Aorta (tissue), 5 donors: ENCODE results near the gene TMEM88. TPM values are rescaled to one million over a fixed set of nuclear protein-coding genes. Genes with fewer than 3 reads are reported as not detected.
A peak's percentile ranks its signal among the peaks of the same experiment; 100 is the strongest.
"Not testable (repeated sequence)": the region's sequence is repeated elsewhere in the genome, so short reads cannot be mapped to it uniquely, and the experiment has no call there.

Experiments used
- ATAC-seq: fragments of 200-7000 bp; cut with Tn5 transposase; one replicate; pipeline ENCODE4 v1.9.1; 2022; ENCODE audit warnings: moderate library complexity; ENCODE audit not compliant: low FRiP score
- DNase-seq, 2 donors: peaks; one replicate each; pipeline ENCODE4 v3.0.0-alpha.2; 2020
- H3K27ac ChIP-seq, 2 donors: one replicate each; pipeline ENCODE4 v1.5.1; 2013; ENCODE audit warnings: low read length in 2 of 2, mild to moderate bottlenecking in 2 of 2, moderate library complexity in 2 of 2, control low read depth in 1 of 2, inconsistent platforms in 1 of 2, low read depth in 1 of 2
- H3K27me3 ChIP-seq, 2 donors: one replicate each; pipeline ENCODE4 v1.6.1; 2013; ENCODE audit warnings: control low read depth in 1 of 2, low read length in 1 of 2, mild to moderate bottlenecking in 1 of 2, moderate library complexity in 1 of 2; ENCODE audit not compliant: insufficient read depth in 2 of 2, control insufficient read depth in 1 of 2
- H3K36me3 ChIP-seq, 2 donors: one replicate each; pipeline ENCODE4 v1.6.1; 2013; ENCODE audit warnings: control low read depth in 1 of 2, low read length in 1 of 2, mild to moderate bottlenecking in 1 of 2; ENCODE audit not compliant: insufficient read depth in 2 of 2, control insufficient read depth in 1 of 2
- H3K4me1 ChIP-seq, 2 donors: one replicate each; pipeline ENCODE4 v1.6.1; 2013; ENCODE audit warnings: low read length in 2 of 2, control low read depth in 1 of 2, mild to moderate bottlenecking in 1 of 2, moderate library complexity in 1 of 2; ENCODE audit not compliant: insufficient read depth in 2 of 2, control insufficient read depth in 1 of 2
- H3K4me3 ChIP-seq, 2 donors: one replicate each; pipeline ENCODE4 v1.5.1; 2013; ENCODE audit warnings: low read length in 2 of 2, control low read depth in 1 of 2, mild to moderate bottlenecking in 1 of 2
- H3K9me3 ChIP-seq: one replicate; pipeline ENCODE4 v1.6.1; 2013; ENCODE audit warnings: mild to moderate bottlenecking, low read length; ENCODE audit not compliant: control insufficient read depth
- WGBS, 2 donors: extraction: QIAGEN DNeasy Blood & Tissue Kit; methylation state at CpG; one replicate each; pipeline ENCODE4 v1.1.7; 2013; 5-methylcytosine and 5-hydroxymethylcytosine counted together
- intact Hi-C, 2 donors: fragments of 100-400 bp; cut with DNase I; formaldehyde crosslinking; loops; one replicate each; pipeline versions ENCODE4 v1.14.2 to v1.15.0; 2022
- polyA plus RNA-seq, 2 donors: library from polyadenylated mRNA; stranded (reverse); fragments of 200-250 nt; gene quantifications; one replicate each; pipeline ENCODE4 v1.2.3, GENCODE V29; 2013
- total RNA-seq, 2 donors: library from RNA; stranded (reverse); fragmentation: NEBNext Ultra II Directional; extraction: Animal tissue kit (Norgen Biotek cat#: 25700); gene quantifications; one replicate each; pipeline ENCODE4 v1.2.1, GENCODE V29; 2021
- donor health status: healthy with polysubstance abuse.
- donor health status: Bipolar disorder and iron deficiency.
- donor health status: DM: no; HTN: no; CAD: no.
- donor health status: DM: no; HTN: no; CAD: no.
- donor health status: DM: yes; HTN: yes; CAD: no.

The TMEM88 gene
- total and polyA plus RNA-seq, 4 donors, result 4.5 to 28.6 (median 16.0) TPM; not detected in 1

GRCh38 chr17:7857713-7858521 is 3.1 kb downstream of the TMEM88 start, which contains the start of gene CYB5D1:
CYB5D1 (plus strand) TSS chr17:7858003; CDS start chr17:7858135, 132 bp downstream.
- H3K27me3 ChIP-seq, result no peaks in the 10 kb centered on the region
- peak; percentile 87 for ATAC-seq
- 1% methylated on average over 48 of the region's 48 CpGs for WGBS, 2 donors
- intact Hi-C loops, result loop anchor here (5.0 to 10.0 kb wide), 2 partner anchors 113 to 199 kb away; no protein-coding TSS in a partner anchor
- peak within 1 kb of the TSS in 1 of 2 donors; percentile 94 for H3K27ac ChIP-seq
- H3K9me3 ChIP-seq, result no peaks in the 10 kb centered on the region
- peak within 1 kb of the TSS; percentile 33 to 93 for H3K4me3 ChIP-seq
- H3K36me3 ChIP-seq, result no peaks in the 10 kb centered on the region
- DNase-seq, result peak; percentile 94
- no peaks in the 10 kb centered on the region for H3K4me1 ChIP-seq

- peak overlapping the region in 1 of 2 donors; percentile 23 for H3K4me3 ChIP-seq
- ATAC-seq (no peak), DNase-seq (peak; percentile 63 to 83)
- no peaks in the 10 kb centered on the region for H3K27me3 ChIP-seq
- H3K27ac ChIP-seq, result peak overlapping the region in 1 of 2 donors; percentile 18
- H3K9me3 ChIP-seq, result no peaks in the 10 kb centered on the region
- intact Hi-C loops, result loop anchor here (5.0 to 10.0 kb wide), 2 partner anchors 114 to 199 kb away; no protein-coding TSS in a partner anchor
- H3K36me3 ChIP-seq, result no peaks in the 10 kb centered on the region
- H3K4me1 ChIP-seq, result no peaks in the 10 kb centered on the region
- WGBS, 2 donors, result 23 to 24% methylated on average over 20 of the region's 20 CpGs
Measured at GRCh38 chr17:7858522-7858810, 3.6 kb downstream of the TMEM88 start.

GRCh38 chr17:7859028-7859427 is 4.2 kb downstream of the TMEM88 start:
- Histone ChIP-seq H3K36me3 (no peaks in the 10 kb centered on the region), H3K4me3 (no peak overlapping the region), H3K27me3 (no peaks in the 10 kb centered on the region), H3K4me1 (no peaks in the 10 kb centered on the region), H3K27ac (no peak overlapping the region), H3K9me3 (no peaks in the 10 kb centered on the region)
- ATAC-seq, result no peak
- DNase-seq, result no peak
- WGBS, 2 donors, result 85 to 90% methylated on average over 8 of the region's 8 CpGs
- intact Hi-C loops, result loop anchor here (5.0 to 10.0 kb wide), 2 partner anchors 114 to 198 kb away; no protein-coding TSS in a partner anchor

- no peak overlapping the region for H3K27ac ChIP-seq
- no peaks in the 10 kb centered on the region for H3K36me3 ChIP-seq
- no peak overlapping the region for H3K4me3 ChIP-seq
- DNase-seq, result no peak
- intact Hi-C loops, result loop anchor here (1.0 to 5.0 kb wide), 4 partner anchors 34 to 126 kb away; no protein-coding TSS in a partner anchor
- 27 to 38% methylated on average over 3 of the region's 3 CpGs for WGBS, 2 donors
- no peaks in the 10 kb centered on the region for H3K27me3 ChIP-seq
- no peaks in the 10 kb centered on the region for H3K4me1 ChIP-seq
- ATAC-seq, result no peak
- no peaks in the 10 kb centered on the region for H3K9me3 ChIP-seq
Measured at GRCh38 chr17:7862692-7863437, 8.0 kb downstream of the TMEM88 start.

GRCh38 chr17:7864384-7864783 is 9.5 kb downstream of the TMEM88 start:
- DNase-seq, H3K27ac ChIP-seq, ATAC-seq, H3K27me3 ChIP-seq, H3K36me3 ChIP-seq, H3K4me1 ChIP-seq, H3K9me3 ChIP-seq, H3K4me3 ChIP-seq: not testable (repeated sequence)
- intact Hi-C loops, result loop anchor here (5.0 kb wide), 2 partner anchors 33 to 58 kb away; no protein-coding TSS in a partner anchor
- whole genome bisulfite sequencing, 2 donors, result 76 to 84% methylated on average over 5 of the region's 5 CpGs

- Histone ChIP-seq H3K27ac (no peak overlapping the region), H3K9me3 (no peaks in the 10 kb centered on the region), H3K36me3 (no peaks in the 10 kb centered on the region), H3K27me3 (no peaks in the 10 kb centered on the region), H3K4me1 (no peaks in the 10 kb centered on the region), H3K4me3 (no peak overlapping the region)
- no peak for DNase-seq
- 88 to 93% methylated on average over 5 of the region's 5 CpGs for WGBS, 2 donors
- ATAC-seq, result no peak
- intact Hi-C loops, result loop anchor here (5.0 kb wide), 2 partner anchors 32 to 57 kb away; no protein-coding TSS in a partner anchor
Measured at GRCh38 chr17:7864995-7865650, 10.3 kb downstream of the TMEM88 start.

- H3K4me1 ChIP-seq, result no peaks in the 10 kb centered on the region
- no peaks in the 10 kb centered on the region for H3K36me3 ChIP-seq
- no peak for ATAC-seq
- H3K27me3 ChIP-seq, result no peaks in the 10 kb centered on the region
- 82% methylated on average over 5 of the region's 5 CpGs for WGBS, 2 donors
- H3K4me3 ChIP-seq, result no peak overlapping the region
- intact Hi-C loops, result no loop called here
- H3K27ac ChIP-seq, result no peak overlapping the region
- DNase-seq, result no peak
- no peaks in the 10 kb centered on the region for H3K9me3 ChIP-seq
Measured at GRCh38 chr17:7867881-7868329, 13.0 kb downstream of the TMEM88 start.

- Histone ChIP-seq H3K4me1 (no peaks in the 10 kb centered on the region), H3K4me3 (no peak overlapping the region), H3K9me3 (no peaks in the 10 kb centered on the region), H3K27me3 (no peaks in the 10 kb centered on the region), H3K36me3 (peaks cover 0 to 3% of the 10 kb centered on the region in 2 donors), H3K27ac (no peak overlapping the region)
- DNase-seq (no peak), ATAC-seq (no peak)
- intact Hi-C loops, result no loop called here
- WGBS, 2 donors, result 74% methylated on average over 4 of the region's 4 CpGs
Measured at GRCh38 chr17:7873051-7873450, 18.2 kb downstream of the TMEM88 start.
